Pancreas (tissue), 10 donors: ENCODE data around the gene PRSS1. TPM values are rescaled to one million over a fixed set of nuclear protein-coding genes. Genes with fewer than 3 reads are reported as not detected.
"Not testable (repeated sequence)": the region's sequence is repeated elsewhere in the genome, so short reads cannot be mapped to it uniquely, and the experiment has no call there.

Experiments
- ATAC-seq, 4 donors: fragments of 200-7000 bp; cut with Tn5 transposase; one replicate each; pipeline versions ENCODE4 v1.8.0 to v1.9.1; 2020; ENCODE audit warnings: mild to moderate bottlenecking in 4 of 4, moderate library complexity in 4 of 4
- DNase-seq, 6 donors: peaks; one replicate each; pipeline ENCODE4 v3.0.0-alpha.2; 2020
- FAIRE-seq: peaks from 2 replicates; lab custom pipeline; 2012; peaks lifted over from hg19 to GRCh38; lab: Jason Lieb, UNC
- H3K27ac ChIP-seq, 4 donors: fragments of 200-600 bp; sonication (generic); 1 replicate in 3 of 4; 2 replicates in 1 of 4; pipeline versions ENCODE4 v1.5.0 to v1.8.0; 2020
- H3K27me3 ChIP-seq, 4 donors: fragments of 200-600 bp; one replicate each; pipeline ENCODE4 v1.8.0; 2021
- H3K36me3 ChIP-seq, 3 donors: fragments of 200-600 bp; sonication (generic) in 1 of 3; one replicate each; pipeline versions ENCODE4 v1.5.0 to v1.8.0; 2020 to 2021
- H3K4me1 ChIP-seq, 3 donors: fragments of 200-600 bp; one replicate each; pipeline ENCODE4 v1.8.0; 2021
- H3K4me3 ChIP-seq, 4 donors: fragments of 200-600 bp; sonication (generic) in 2 of 4; one replicate each; pipeline versions ENCODE4 v1.5.0 to v1.8.0; 2020 to 2021
- H3K9me3 ChIP-seq, 4 donors: fragments of 200-600 bp; one replicate each; pipeline ENCODE4 v1.8.0; 2021
- WGBS, 2 donors: extraction: QIAGEN DNeasy Blood & Tissue Kit; methylation state at CpG; one replicate each; pipeline ENCODE4 v1.1.7; 2013; 5-methylcytosine and 5-hydroxymethylcytosine counted together
- intact Hi-C, 3 donors: fragments of 100-400 bp; cut with DNase I; formaldehyde crosslinking; loops; one replicate each; pipeline versions ENCODE4 v1.11.1 to v1.14.2; 2022
- polyA plus RNA-seq, 2 donors: library from polyadenylated mRNA; stranded (reverse); fragments of 200-250 nt; gene quantifications; one replicate each; pipeline ENCODE4 v1.2.3, GENCODE V29; 2013
- total RNA-seq, 6 donors: library from RNA; stranded (reverse); fragmentation: NEBNext Ultra II Directional in 4 of 6; extraction: Animal tissue kit (Norgen Biotek cat#: 25700) in 4 of 6; gene quantifications; one replicate each; pipeline versions ENCODE4 v1.2.1 to v1.2.4, GENCODE V29; 2021 to 2023
- TF ChIP-seq, protein P1 (sequence below), 4 donors: fragments of 200-600 bp; sonication (generic) in 3 of 4; IDR thresholded peaks; one replicate each; pipeline versions ENCODE4 v1.5.0 to v1.8.0; 2021; ENCODE audit warnings: antibody characterized with exemption in 4 of 4
- donor health status: healthy with polysubstance abuse.
- donor health status: DM: no; HTN: no; CAD: no; lungs with moderate emphysema.
- donor health status: DM: no; HTN: no; CAD: no.
- donor health status: control.
- donor health status: control.
- donor health status: Bipolar disorder and iron deficiency.
- donor health status: DM: yes; HTN: yes; CAD: no.
- donor health status: DM: no; HTN: no; CAD: no.
- donor health status: DM: no; HTN: no; CAD: no.
- donor health status: DM: yes; HTN: yes; CAD: no.

Gene PRSS1
- total and polyA plus RNA-seq, 8 donors: 22,582 to 66,172 (median 41,529) TPM

- H3K4me1 ChIP-seq: no peaks in the 10 kb centered on the region
- FAIRE-seq: no peak
- intact Hi-C loops: no loop called here
- peak in 2 of 4 donors; percentile 47 to 53 for ATAC-seq
- DNase-seq: no peak
- TF ChIP-seq, protein P1, sequence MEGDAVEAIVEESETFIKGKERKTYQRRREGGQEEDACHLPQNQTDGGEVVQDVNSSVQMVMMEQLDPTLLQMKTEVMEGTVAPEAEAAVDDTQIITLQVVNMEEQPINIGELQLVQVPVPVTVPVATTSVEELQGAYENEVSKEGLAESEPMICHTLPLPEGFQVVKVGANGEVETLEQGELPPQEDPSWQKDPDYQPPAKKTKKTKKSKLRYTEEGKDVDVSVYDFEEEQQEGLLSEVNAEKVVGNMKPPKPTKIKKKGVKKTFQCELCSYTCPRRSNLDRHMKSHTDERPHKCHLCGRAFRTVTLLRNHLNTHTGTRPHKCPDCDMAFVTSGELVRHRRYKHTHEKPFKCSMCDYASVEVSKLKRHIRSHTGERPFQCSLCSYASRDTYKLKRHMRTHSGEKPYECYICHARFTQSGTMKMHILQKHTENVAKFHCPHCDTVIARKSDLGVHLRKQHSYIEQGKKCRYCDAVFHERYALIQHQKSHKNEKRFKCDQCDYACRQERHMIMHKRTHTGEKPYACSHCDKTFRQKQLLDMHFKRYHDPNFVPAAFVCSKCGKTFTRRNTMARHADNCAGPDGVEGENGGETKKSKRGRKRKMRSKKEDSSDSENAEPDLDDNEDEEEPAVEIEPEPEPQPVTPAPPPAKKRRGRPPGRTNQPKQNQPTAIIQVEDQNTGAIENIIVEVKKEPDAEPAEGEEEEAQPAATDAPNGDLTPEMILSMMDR (IDR thresholded peaks at IDR 0.05): no peak
- H3K27ac ChIP-seq: no peak overlapping the region
- no peaks in the 10 kb centered on the region for H3K36me3 ChIP-seq
- WGBS, 2 donors: 69 to 79% methylated on average over 8 of the region's 8 CpGs
- no peaks in the 10 kb centered on the region for H3K27me3 ChIP-seq
- no peak overlapping the region for H3K4me3 ChIP-seq
- H3K9me3 ChIP-seq: no peaks in the 10 kb centered on the region
These were observed 16.0 kb upstream of the PRSS1 start for GRCh38 chr7:142733271-142733670.

DNA sequence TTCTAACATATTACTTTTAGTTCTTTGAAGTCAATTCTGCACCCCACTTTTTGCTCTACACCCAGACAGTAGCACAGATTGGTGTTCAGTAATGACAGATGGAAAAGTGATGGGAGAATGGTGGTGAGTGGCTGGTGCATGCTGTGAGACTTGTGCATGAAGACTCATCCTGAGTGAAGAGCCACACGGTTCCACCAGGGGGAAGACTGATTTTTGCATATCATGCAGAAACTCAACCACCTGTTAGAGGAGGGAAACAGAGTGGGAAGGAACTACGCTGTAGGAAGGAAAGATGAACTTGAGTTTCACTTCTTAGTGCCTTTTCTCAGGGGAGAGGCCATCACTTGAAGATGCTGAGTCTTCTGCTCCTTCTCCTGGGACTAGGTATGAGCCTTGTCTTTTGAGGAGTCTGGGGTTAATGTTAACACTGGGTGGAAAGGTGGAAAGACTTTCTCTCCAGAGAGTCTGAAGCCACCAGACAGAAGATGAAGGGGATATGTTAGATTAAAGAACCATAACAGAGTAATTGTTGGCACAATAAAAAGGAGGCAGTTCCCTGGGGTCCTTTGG is 9.3 kb upstream of the PRSS1 start:
- FAIRE-seq: no peak
- DNase-seq: no peak
- Histone ChIP-seq H3K36me3 (no peaks in the 10 kb centered on the region), H3K4me1 (peaks cover 14 to 16% (median 15%) of the 10 kb centered on the region in 3 donors), H3K27me3 (no peaks in the 10 kb centered on the region), H3K27ac (peak overlapping the region in 2 of 4 donors; percentile 64 to 76), H3K4me3 (no peak overlapping the region), H3K9me3 (no peaks in the 10 kb centered on the region)
- TF ChIP-seq, protein P1 (IDR thresholded peaks at IDR 0.05): no peak
- peak; percentile 35 to 63 (median 54) for ATAC-seq
- intact Hi-C loops: no loop called here
- 21 to 25% methylated on average over 2 of the region's 2 CpGs for WGBS, 2 donors

- ATAC-seq: peak in 2 of 4 donors; percentile 1 to 2
- peak overlapping the region in 1 of 4 donors; percentile 8 for H3K4me3 ChIP-seq
- H3K4me1 ChIP-seq: peaks cover 15 to 19% (median 16%) of the 10 kb centered on the region in 3 donors
- TF ChIP-seq, protein P1 (IDR thresholded peaks at IDR 0.05): no peak
- 34 to 36% methylated on average over 5 of the region's 5 CpGs for WGBS, 2 donors
- intact Hi-C loops: no loop called here
- DNase-seq: no peak
- no peaks in the 10 kb centered on the region for H3K27me3 ChIP-seq
- FAIRE-seq: no peak
- H3K9me3 ChIP-seq: no peaks in the 10 kb centered on the region
- H3K27ac ChIP-seq: peak overlapping the region in 2 of 4 donors; percentile 64 to 76
- H3K36me3 ChIP-seq: no peaks in the 10 kb centered on the region
These were observed 8.5 kb upstream of the PRSS1 start for GRCh38 chr7:142740786-142741185.

GRCh38 chr7:142741932-142742331 is 7.3 kb upstream of the PRSS1 start:
- ATAC-seq (peak; percentile 78 to 88 (median 80)), DNase-seq (peak in 3 of 6 donors; percentile 69 to 74 (median 72))
- FAIRE-seq, H3K27me3 ChIP-seq, H3K9me3 ChIP-seq, H3K36me3 ChIP-seq, intact Hi-C loops: not testable (repeated sequence)
- Histone ChIP-seq H3K4me1 (peaks cover 15 to 24% (median 19%) of the 10 kb centered on the region in 3 donors), H3K27ac (peak overlapping the region in 3 of 4 donors; percentile 28 to 76 (median 64)), H3K4me3 (peak overlapping the region in 1 of 4 donors; percentile 8)

- H3K27me3 ChIP-seq: no peaks in the 10 kb centered on the region
- FAIRE-seq: no peak
- peak in 3 of 4 donors; percentile 6 to 17 (median 11) for ATAC-seq
These were observed 4.1 kb upstream of the PRSS1 start for GRCh38 chr7:142745091-142745635.

More at GRCh38 chr7:142745091-142745635, 4.1 kb upstream of the PRSS1 start:
- TF ChIP-seq, protein P1 (IDR thresholded peaks at IDR 0.05): no peak
- peak in 1 of 6 donors; percentile 59 for DNase-seq
- Histone ChIP-seq H3K9me3 (no peaks in the 10 kb centered on the region), H3K36me3 (peaks cover 0 to 6% (median 0%) of the 10 kb centered on the region in 3 donors), H3K27ac (peak overlapping the region; percentile 16 to 56 (median 36)), H3K4me3 (no peak overlapping the region), H3K4me1 (peaks cover 21 to 35% (median 24%) of the 10 kb centered on the region in 3 donors)
- intact Hi-C loops: no loop called here
- 11 to 34% methylated on average over 1 of the region's 1 CpG for WGBS, 2 donors
